ENCODE data around the gene EFCAB12. TPM values are rescaled to one million over a fixed set of nuclear protein-coding genes. Genes with fewer than 3 reads are reported as not detected.

The EFCAB12 gene
- total and polyA plus RNA-seq, 2 of the 8 experiments (the other 6 are each of a cell fraction or from before 2014, with no cell fraction given), result 0.60 to 0.99 TPM

DNA sequence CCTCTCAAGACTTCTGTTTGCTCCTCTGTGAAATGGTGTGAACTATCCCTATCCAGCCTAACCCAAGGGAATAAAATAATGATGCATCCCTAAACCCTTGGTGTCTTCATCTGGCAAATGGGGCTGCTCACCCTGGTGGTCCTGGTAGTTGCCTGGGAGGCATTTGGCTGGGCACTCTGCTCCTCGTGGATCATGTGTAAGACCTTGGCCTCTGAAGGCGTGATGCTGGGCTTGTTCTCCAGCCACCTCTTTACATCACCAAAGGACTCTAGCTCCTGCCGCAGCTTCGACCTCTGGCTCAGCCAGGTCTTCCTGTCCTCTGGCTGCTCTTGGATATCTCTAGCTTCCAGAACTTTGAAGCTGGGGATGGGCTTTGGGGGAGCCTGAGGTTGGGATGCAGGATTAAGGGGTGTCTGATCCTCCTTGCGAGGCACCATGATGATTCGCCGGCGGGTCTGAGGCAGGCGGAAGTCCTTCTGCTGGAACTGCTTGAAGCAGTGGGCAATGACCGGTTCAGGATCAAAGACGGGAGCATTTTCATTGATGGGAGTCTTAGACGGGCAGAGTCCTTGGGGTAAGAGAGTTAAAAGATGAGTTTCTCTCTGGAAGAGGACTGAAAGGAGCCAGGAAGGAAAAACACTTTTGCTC, 7.1 kb downstream of the EFCAB12 start:
- FAIRE-seq, result no peak
- no peak overlapping the region for H2BK20ac ChIP-seq (ENCODE audit: low read length)
- no peaks in the 10 kb centered on the region; the same call in 1 of the 2 replicates for H3K23me2 ChIP-seq (ENCODE audit: low read depth, low read length)
- DNase-seq (ENCODE audit: low read depth in 1 of 2, low spot score in 2 of 2), result no peak
- no peak overlapping the region for H4K8ac ChIP-seq (ENCODE audit: extremely low read depth, insufficient read depth, low read length)
- WGBS, 2 experiments (ENCODE audit: extremely low coverage in 1 of 2, insufficient coverage in 1 of 2, insufficient read length in 1 of 2, insufficient replicate concordance in 2 of 2, low coverage in 1 of 2, low lambda C conversion rate in 2 of 2, missing lambda C conversion rate in 1 of 2), result 88% methylated on average over 12 of the region's 12 CpGs; no CpG with 5 or more reads in 1 of the 2 experiments
- peaks cover 0 to 5% (median 0%) of the 10 kb centered on the region in 4 experiments; a peak in 2 of 7 replicates for H3K27me3 ChIP-seq (replicated peaks in 1 of 4; ENCODE audit: control insufficient read depth in 3 of 4, extremely low read depth in 1 of 4, insufficient read depth in 3 of 4, low read length in 3 of 4)
- no peaks in the 10 kb centered on the region for H4K20me1 ChIP-seq (replicated peaks in 1 of 2; ENCODE audit: control insufficient read depth in 1 of 2, insufficient read depth in 2 of 2, low read length in 2 of 2)
- no peak overlapping the region for H3K23ac ChIP-seq (ENCODE audit: insufficient read length)
- no peak overlapping the region for H3K9ac ChIP-seq (replicated peaks in 1 of 4; ENCODE audit: extremely low read depth in 1 of 4, low read depth in 3 of 4, low read length in 3 of 4)
- ChIA-PET POLR2A (ENCODE audit: partially characterized antibody) (interaction anchor here (0.7 kb wide), 1 partner anchor 8 kb away, joined by 3 read pairs; no protein-coding TSS in a partner anchor), CTCF (ENCODE audit: partially characterized antibody) (interaction anchor here (1.1 to 2.3 kb wide), 6 partner anchors 12 to 252 kb away, joined by 3 to 9 read pairs (median 5); no protein-coding TSS in a partner anchor)
- no peak overlapping the region for H2BK120ac ChIP-seq (replicated peaks; ENCODE audit: low read depth, low read length)
- H3K56ac ChIP-seq (replicated peaks; ENCODE audit: insufficient read length, low read depth, low read length), result no peak overlapping the region
- peaks cover 0 to 11% (median 9%) of the 10 kb centered on the region in 4 experiments; a peak in 6 of 7 replicates for H3K4me1 ChIP-seq (replicated peaks in 1 of 4; ENCODE audit: control insufficient read depth in 3 of 4, insufficient read depth in 4 of 4, low read length in 3 of 4)
- H3K9me3 ChIP-seq (ENCODE audit: insufficient read depth in 2 of 2, low read depth in 1 of 2, low read length in 1 of 2), result no peaks in the 10 kb centered on the region
- no peak overlapping the region for H3K4me3 ChIP-seq (ENCODE audit: extremely low read depth in 1 of 4, insufficient read depth in 2 of 4, low read depth in 3 of 4, low read length in 4 of 4)
- no peak overlapping the region for H2BK12ac ChIP-seq (ENCODE audit: low read depth, low read length)
- H2AK5ac ChIP-seq (ENCODE audit: low read depth, low read length), result no peak overlapping the region
- no peak overlapping the region for H3K14ac ChIP-seq (ENCODE audit: insufficient read length)
- no peak overlapping the region for H4K5ac ChIP-seq (ENCODE audit: insufficient read length, low read depth, low read length)
- TF ChIP-seq SIN3A (conservative IDR thresholded peaks at IDR 0.05 in 1 of 2, IDR thresholded peaks at IDR 0.05 in 1 of 2; ENCODE audit: low read depth in 1 of 2, low read length in 2 of 2), result no peak
- TF ChIP-seq GTF2F1 (IDR thresholded peaks at IDR 0.05; ENCODE audit: borderline replicate concordance, low read depth, low read length), result no peak
- TF ChIP-seq NANOG (IDR thresholded peaks at IDR 0.05; ENCODE audit: insufficient read depth, low read depth, low read length, poor library complexity, severe bottlenecking), result no peak
- TF ChIP-seq BRCA1 (IDR thresholded peaks at IDR 0.05; ENCODE audit: low read depth, low read length), result no peak
- no peak for TF ChIP-seq TAF1 (IDR thresholded peaks at IDR 0.05; ENCODE audit: low read depth, low read length)
- no peak for TF ChIP-seq BACH1 (IDR thresholded peaks at IDR 0.05; ENCODE audit: low read length)
- no peak for TF ChIP-seq EP300 (IDR thresholded peaks at IDR 0.05; ENCODE audit: borderline replicate concordance in 1 of 2, low read depth in 2 of 2, low read length in 2 of 2)
- TF ChIP-seq KDM4A (IDR thresholded peaks at IDR 0.05; ENCODE audit: low read depth, low read length, severe bottlenecking), result no peak
- no peak for TF ChIP-seq CHD2 (IDR thresholded peaks at IDR 0.05; ENCODE audit: low read length)
- TF ChIP-seq POLR2A (IDR thresholded peaks at IDR 0.05; ENCODE audit: control extremely low read depth in 1 of 2, low read depth in 2 of 2, low read length in 2 of 2), result no peak
- TF ChIP-seq, protein P1, sequence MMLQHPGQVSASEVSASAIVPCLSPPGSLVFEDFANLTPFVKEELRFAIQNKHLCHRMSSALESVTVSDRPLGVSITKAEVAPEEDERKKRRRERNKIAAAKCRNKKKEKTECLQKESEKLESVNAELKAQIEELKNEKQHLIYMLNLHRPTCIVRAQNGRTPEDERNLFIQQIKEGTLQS (IDR thresholded peaks at IDR 0.05; ENCODE audit: insufficient read depth, low read depth, low read length), result no peak
- no peak for TF ChIP-seq RXRA (IDR thresholded peaks at IDR 0.05; ENCODE audit: insufficient read depth, low read depth, low read length)
- H3K27ac ChIP-seq (ENCODE audit: low read depth, low read length), result no peak overlapping the region
- no peak overlapping the region for H2AFZ ChIP-seq (ENCODE audit: low read length)
- no peak overlapping the region for H3K18ac ChIP-seq (ENCODE audit: extremely low read depth, low read length)
- H4K91ac ChIP-seq (replicated peaks; ENCODE audit: insufficient read length, low read length), result no peak overlapping the region
- no peak overlapping the region for H3K4ac ChIP-seq (replicated peaks; ENCODE audit: insufficient read length, low read depth, low read length)
- H3K79me1 ChIP-seq (ENCODE audit: low read depth, low read length), result no peaks in the 10 kb centered on the region
- H2BK5ac ChIP-seq (ENCODE audit: low read depth, low read length), result no peak overlapping the region
- no peak overlapping the region for H3K4me2 ChIP-seq (ENCODE audit: insufficient read depth in 1 of 2, low read depth in 2 of 2, low read length in 2 of 2)
- H2BK15ac ChIP-seq (ENCODE audit: low read length), result no peak overlapping the region; the same call in 1 of the 2 replicates
- no peaks in the 10 kb centered on the region for H3K79me2 ChIP-seq (ENCODE audit: control insufficient read depth in 1 of 2, insufficient read depth in 2 of 2, low read length in 2 of 2)
- no peaks in the 10 kb centered on the region for H3K36me3 ChIP-seq (ENCODE audit: control insufficient read depth in 2 of 4, insufficient read depth in 4 of 4, low read length in 3 of 4)

Measured in H1 (cell line).